CD1c-positive myeloid dendritic cell (primary cell): ENCODE results near the gene TRMT10C.
"Not testable (repeated sequence)": the region's sequence is repeated elsewhere in the genome, so short reads cannot be mapped to it uniquely, and the experiment has no call there.

Source experiments
- DNase-seq: peaks from one replicate; pipeline ENCODE4 v3.0.0-alpha.2; 2016; ENCODE audit errors: extremely low spot score

TRMT10C gene

DNA sequence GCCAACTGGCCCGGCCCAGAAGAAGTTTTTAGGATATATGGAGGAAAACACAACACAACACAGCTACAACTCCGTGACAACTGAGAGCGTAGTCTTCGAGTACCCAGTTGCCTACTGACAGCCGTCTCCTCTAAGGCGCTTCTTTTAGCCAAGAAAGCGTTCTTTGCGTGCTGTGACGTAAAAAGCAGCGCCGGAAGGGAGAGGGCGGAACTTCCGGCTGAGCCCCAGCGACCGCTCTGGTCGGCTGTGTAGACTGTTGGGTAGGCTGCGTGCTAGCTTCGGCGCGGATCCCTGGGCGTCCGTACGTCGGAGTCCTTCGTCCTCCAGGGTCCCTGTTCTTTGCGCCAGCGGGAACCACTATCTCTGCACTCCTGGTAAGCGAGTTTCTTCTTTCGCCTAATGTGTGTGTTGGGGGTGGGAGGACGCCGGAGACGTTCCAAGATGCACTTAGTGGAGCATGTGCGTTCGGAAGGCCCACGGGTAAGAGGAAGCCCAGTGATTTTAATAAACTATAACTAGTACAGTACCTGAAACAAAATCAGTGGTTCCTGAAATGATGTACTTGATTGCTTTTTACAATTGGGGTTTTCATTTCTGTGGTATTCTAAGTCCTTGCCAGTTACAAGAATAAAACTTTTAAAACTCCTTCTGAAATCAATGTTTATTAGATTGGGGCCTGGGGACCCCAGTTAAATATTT is at the start of gene TRMT10C:
TSS of gene TRMT10C (plus strand) at position 239 of the 699 bp plus-strand sequence. CDS start 2,914 bp downstream, outside the sequence.
- peak; percentile 97 for DNase-seq

GRCh38 chr3:101512396-101512645 is 49.3 kb upstream of the TRMT10C start:
- no peak for DNase-seq

DNA sequence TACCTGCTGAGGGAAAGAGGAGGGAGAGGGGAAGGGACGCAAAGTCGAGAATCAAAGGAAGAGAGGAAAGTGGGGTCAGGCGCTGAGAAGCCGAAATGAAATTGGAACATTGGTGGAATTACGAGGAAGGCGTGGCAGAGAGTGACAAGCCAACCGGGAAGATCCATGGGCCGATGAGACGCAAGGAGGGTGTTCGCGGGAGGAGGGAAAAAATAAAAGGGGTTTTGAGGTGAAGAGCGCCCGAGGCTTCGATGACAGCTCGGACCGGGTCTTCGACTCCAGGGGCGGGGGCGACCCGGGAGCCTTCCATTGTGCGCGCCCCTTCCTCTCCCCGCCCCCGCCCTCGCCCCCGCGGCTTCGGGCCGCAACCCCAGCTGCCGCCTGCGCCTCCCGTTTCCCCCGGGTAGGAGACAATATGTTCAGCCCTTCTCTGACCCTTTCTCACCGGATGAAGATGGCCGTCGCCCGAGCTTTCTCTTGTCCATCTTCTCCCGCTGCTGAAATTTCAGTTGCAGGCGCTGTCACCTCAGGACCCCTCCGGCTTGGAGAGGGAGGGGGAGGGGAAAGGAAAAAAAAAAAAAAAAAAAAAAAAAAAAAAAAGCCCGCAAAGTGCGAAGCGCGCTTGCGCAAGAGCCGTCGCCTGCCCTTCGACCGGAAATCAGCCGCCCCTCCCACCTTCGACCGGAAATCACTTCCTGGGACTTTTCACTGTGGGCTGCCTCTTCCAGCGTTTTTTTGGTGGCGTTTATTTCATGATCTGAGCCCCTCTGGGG is 48.8 kb upstream of the TRMT10C start, which contains the start of gene SENP7:
TSS of gene SENP7 (minus strand) at position 567 of the 773 bp plus-strand sequence. CDS start at position 485, 82 bp downstream.
- DNase-seq, result peak; percentile 80

- DNase-seq, result no peak
Observed at GRCh38 chr3:101513419-101513986, 48.2 kb upstream of the TRMT10C start.

GRCh38 chr3:101518421-101518871 is 43.2 kb upstream of the TRMT10C start:
- DNase-seq, result peak; percentile 8

- DNase-seq, result no peak
Observed at GRCh38 chr3:101519685-101520365, 41.8 kb upstream of the TRMT10C start.

DNA sequence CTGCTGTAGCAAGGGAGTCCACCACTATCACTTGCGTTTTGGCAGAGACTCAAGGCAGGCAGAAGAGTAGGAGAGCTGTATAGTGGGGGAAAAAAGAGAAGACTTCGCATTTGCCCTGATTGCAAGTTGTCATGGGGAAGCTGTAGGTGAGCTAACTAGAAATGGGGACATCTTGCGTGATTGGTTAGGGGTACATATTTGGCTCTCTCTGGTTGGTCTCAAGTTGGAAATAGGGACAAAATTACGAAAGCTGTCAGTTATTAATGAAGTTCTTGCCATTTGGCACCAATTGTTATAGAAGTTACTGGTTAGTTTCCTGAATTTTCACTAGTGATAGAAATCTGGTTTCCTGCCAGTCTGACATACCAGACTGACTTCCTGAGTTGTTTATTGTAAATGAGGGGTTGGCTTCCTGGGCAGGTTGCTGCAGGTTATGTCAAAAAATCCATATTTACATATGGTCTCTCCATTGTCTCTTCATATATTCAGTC is 40.4 kb upstream of the TRMT10C start:
- DNase-seq, result no peak

- no peak for DNase-seq
Observed at GRCh38 chr3:101527441-101527840, 34.2 kb upstream of the TRMT10C start.

- no peak for DNase-seq
Observed at GRCh38 chr3:101527906-101528305, 33.8 kb upstream of the TRMT10C start.

DNA sequence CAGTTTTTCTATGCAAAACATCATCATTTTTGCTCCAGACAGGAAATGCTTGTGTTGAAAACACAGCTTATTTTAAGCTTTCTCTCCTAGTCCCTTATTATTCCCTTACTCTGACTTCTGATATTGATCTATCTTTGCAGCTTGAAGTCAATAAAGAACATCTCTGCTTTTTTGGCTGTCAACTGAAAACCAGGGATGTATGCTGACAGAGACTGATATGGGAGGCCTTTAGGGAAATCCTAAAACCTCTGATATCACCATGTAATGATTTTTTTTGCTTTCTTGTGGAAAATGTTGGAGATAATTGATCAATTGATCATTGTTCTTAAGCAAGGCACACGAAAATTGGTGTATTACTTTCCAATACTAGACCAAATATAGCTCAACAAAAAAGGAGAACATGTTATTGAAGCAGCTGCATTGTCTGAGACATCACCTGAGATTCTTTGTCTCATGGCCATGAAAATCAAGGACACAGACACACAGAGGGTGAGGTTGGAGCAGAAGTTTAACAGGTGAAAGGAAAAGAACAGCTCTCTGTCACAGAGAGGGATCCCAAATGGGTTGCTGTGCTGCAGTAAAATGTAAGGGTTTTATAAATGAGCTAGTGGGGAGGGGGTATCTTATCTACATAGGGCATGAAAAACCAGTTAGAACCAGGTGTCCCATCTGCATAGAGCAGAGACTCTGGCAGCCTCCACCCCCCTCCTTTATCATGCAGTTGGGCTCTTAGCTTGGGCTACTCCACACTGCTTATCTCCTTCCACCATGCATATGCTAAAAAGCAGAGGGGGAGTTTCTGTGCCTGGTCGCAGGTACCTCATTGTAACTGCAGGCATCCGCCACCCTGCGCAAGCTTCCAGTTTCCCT is 31.6 kb upstream of the TRMT10C start:
- DNase-seq, result no peak

DNA sequence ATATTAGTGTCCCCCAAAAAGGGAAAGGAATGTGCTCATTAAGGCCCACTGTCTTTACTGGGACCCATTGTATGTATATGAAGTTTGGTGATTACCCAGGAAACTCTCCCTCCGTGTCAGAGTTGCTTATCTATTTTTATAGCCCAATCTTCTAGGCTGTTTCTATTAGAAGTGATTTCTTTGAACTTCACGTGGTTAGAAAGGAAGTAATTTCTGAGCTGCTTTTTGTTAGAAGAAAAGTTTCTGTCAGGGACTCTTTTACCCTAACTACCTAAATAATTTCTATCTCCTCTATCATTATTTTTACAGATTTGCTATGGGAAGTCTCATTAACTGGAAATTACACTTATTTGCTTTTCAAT is 31.0 kb upstream of the TRMT10C start:
- DNase-seq, result no peak

- DNase-seq, result no peak
Observed at GRCh38 chr3:101531473-101532086, 30.1 kb upstream of the TRMT10C start.

GRCh38 chr3:101532783-101533602 is 28.7 kb upstream of the TRMT10C start:
- DNase-seq, result no peak

DNA sequence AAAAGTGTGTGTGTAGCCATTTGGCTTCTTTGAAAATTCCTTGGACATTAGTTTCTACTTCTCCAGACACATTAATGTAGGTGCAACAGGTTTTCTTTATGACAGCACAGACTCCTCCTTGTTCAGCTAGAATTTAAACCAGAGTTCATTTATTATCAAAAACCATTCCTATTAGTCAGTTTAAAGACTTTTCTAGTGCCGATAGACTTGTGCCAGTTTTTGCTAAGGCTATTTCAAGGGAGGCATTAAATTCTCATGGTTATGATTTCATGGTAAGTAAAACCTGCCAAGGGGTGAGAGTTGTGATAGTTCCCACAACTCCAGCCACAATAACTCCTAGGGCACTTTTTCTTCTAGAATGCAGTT is 28.1 kb upstream of the TRMT10C start:
- no peak for DNase-seq

DNA sequence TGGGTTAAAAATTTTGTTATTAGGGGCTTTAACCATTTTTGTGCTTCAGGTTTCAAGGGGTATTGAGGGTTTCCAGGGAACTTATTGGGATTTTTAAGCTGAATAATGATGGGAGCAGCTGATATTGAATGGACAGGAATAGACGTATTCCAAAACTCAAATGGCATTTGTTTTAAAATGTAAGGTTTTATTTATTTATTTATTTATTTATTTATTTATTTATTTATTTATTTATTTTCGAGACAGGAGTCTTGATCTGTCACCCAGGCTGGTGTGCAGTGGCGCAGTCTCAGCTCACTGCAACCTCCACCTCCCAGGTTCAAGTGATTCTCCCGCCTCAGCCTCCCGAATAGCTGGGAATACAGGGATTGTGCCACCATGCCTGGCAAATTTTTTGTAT is 26.4 kb upstream of the TRMT10C start:
- no peak for DNase-seq

GRCh38 chr3:101536266-101536665 is 25.4 kb upstream of the TRMT10C start:
- no peak for DNase-seq

GRCh38 chr3:101536955-101537354 is 24.7 kb upstream of the TRMT10C start:
- not testable (repeated sequence) for DNase-seq

DNA sequence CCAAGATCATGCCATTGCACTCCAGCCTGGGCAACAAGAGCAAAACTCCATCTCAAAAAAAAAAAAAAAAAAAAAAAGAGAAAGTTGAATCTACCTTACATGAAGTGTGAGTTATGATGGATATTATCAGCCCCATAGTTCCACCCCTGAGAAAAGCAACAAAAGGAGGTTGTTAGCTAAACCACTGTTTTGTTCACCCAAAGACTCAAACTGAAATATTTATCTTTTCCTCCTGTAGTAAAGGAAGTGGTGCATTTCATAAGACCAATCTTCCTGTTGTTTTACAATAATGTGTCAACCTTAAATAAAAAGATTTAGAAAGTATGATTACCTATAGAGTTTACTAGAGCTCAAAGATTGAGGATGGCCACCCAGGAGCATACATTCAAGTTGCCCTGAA is 18.7 kb upstream of the TRMT10C start:
- DNase-seq, result no peak

DNA sequence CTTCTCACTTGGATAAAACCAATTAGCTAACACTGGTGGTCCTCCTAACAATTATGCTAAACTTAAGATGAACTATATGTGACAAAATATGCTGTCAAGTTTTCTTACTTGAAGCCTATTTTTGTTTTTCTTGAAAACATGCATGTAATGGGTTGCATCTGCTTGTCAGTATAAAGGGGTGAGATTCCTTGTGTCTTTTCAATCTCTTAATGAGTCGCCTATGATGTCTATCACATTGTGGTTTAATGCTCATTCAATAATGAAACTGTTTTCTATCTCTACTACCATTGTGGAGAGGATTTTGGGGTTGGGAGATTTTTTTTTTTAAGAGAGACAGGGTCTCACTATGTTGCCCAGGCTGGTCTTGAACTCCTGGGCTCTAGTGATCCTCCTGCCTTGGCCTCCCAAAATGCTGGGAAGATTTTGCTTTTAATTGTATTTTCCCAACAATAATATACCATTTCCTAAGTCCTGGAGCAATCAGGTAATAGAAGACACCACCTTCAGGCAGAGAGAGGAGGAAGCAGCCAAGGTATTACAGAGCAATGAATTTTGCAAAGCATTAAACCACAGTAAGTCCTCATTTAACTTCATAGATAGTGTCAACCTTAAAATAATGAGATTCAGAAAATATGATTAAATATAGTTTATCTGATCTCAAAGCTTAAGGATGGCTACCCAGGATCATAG is 17.4 kb upstream of the TRMT10C start:
- DNase-seq, result no peak
